Measurements from ENCODE around the gene ZC3H4. TPM values are rescaled to one million over a fixed set of nuclear protein-coding genes. Genes with fewer than 3 reads are reported as not detected.

Gene ZC3H4
- total RNA-seq, 1 experiment from 2014 or later, result 51.9 TPM

- no peaks in the 10 kb centered on the region for H3K9me3 ChIP-seq (ENCODE audit: insufficient read depth, low read depth)
- no peaks in the 10 kb centered on the region; the same call in 1 of the 2 replicates for H3F3A ChIP-seq (ENCODE audit: insufficient read depth, low read depth)
- H3K27me3 ChIP-seq (ENCODE audit: insufficient read depth, low read depth), result no peaks in the 10 kb centered on the region
- peaks cover 33% of the 10 kb centered on the region for H3K36me3 ChIP-seq (ENCODE audit: low read depth)
- peaks cover 15% of the 10 kb centered on the region for H3K79me2 ChIP-seq (ENCODE audit: low read depth)
- ChIA-PET CTCF (no interaction called here), POLR2A (ENCODE audit: unreplicated experiment) (no interaction called here)
- H2AFZ ChIP-seq, result no peak overlapping the region
- no peak overlapping the region for H3K27ac ChIP-seq
- no peaks in the 10 kb centered on the region; the same call in none of the 2 replicates for H4K20me1 ChIP-seq (ENCODE audit: insufficient read depth)
- TF ChIP-seq EZH2 (IDR thresholded peaks at IDR 0.05; ENCODE audit: low read depth), result no peak
- TF ChIP-seq CTCF (conservative IDR thresholded peaks at IDR 0.05), result no peak
- no peaks in the 10 kb centered on the region for H3K9me2 ChIP-seq (ENCODE audit: insufficient read depth)
- no TSS peak for BruUV-seq (replicated peaks)
- peaks cover under 1% of the 10 kb centered on the region; the same call in 1 of the 2 replicates for H3K4me1 ChIP-seq (replicated peaks; ENCODE audit: insufficient read depth)
- H3K4me3 ChIP-seq, result no peak overlapping the region
- no peak for DNase-seq
- intact Hi-C loops (cut with micrococcal nuclease; ENCODE audit: unreplicated experiment), result no loop called here
- no peak overlapping the region for H3K4me2 ChIP-seq
These were observed 23.7 kb downstream of the ZC3H4 start for GRCh38 chr19:47089767-47090350.

- Histone ChIP-seq H3K4me3 (no peak overlapping the region), H3K9me2 (ENCODE audit: insufficient read depth) (no peaks in the 10 kb centered on the region), H3K79me2 (ENCODE audit: low read depth) (no peaks in the 10 kb centered on the region), H2AFZ (no peak overlapping the region), H4K20me1 (ENCODE audit: insufficient read depth) (no peaks in the 10 kb centered on the region; the same call in 1 of the 2 replicates), H3K9me3 (ENCODE audit: insufficient read depth, low read depth) (no peaks in the 10 kb centered on the region), H3K4me2 (no peak overlapping the region), H3F3A (ENCODE audit: insufficient read depth, low read depth) (peaks cover 5% of the 10 kb centered on the region; the same call in 1 of the 2 replicates), H3K4me1 (replicated peaks; ENCODE audit: insufficient read depth) (no peaks in the 10 kb centered on the region), H3K27ac (no peak overlapping the region), H3K36me3 (ENCODE audit: low read depth) (peaks cover 31% of the 10 kb centered on the region), H3K27me3 (ENCODE audit: insufficient read depth, low read depth) (no peaks in the 10 kb centered on the region)
- no TSS peak for BruUV-seq (replicated peaks)
- ChIA-PET CTCF (no interaction called here), POLR2A (ENCODE audit: unreplicated experiment) (interaction anchor here (0.7 kb wide), 1 partner anchor 146 kb away, joined by 4 read pairs; no protein-coding TSS in a partner anchor)
- TF ChIP-seq CTCF (conservative IDR thresholded peaks at IDR 0.05) (no peak), EZH2 (IDR thresholded peaks at IDR 0.05; ENCODE audit: low read depth) (no peak)
- intact Hi-C loops (cut with micrococcal nuclease; ENCODE audit: unreplicated experiment), result no loop called here
- no peak for DNase-seq
These were observed 27.3 kb downstream of the ZC3H4 start for GRCh38 chr19:47086280-47086679.

- intact Hi-C loops (cut with micrococcal nuclease; ENCODE audit: unreplicated experiment), result no loop called here
- H3K9me2 ChIP-seq (ENCODE audit: insufficient read depth), result no peaks in the 10 kb centered on the region
- H3K27ac ChIP-seq, result no peak overlapping the region
- POLR2A ChIA-PET (ENCODE audit: unreplicated experiment), result no interaction called here
- no peak for DNase-seq
- H3K4me3 ChIP-seq, result no peak overlapping the region
- H3K27me3 ChIP-seq (ENCODE audit: insufficient read depth, low read depth), result no peaks in the 10 kb centered on the region
- no peak overlapping the region for H2AFZ ChIP-seq
- H4K20me1 ChIP-seq (ENCODE audit: insufficient read depth), result no peaks in the 10 kb centered on the region; the same call in 1 of the 2 replicates
- CTCF ChIA-PET, result interaction anchor here (0.5 to 0.6 kb wide), 2 partner anchors 70 to 165 kb away, joined by 3 to 6 read pairs; no protein-coding TSS in a partner anchor
- no peaks in the 10 kb centered on the region for H3K79me2 ChIP-seq (ENCODE audit: low read depth)
- peaks cover 18% of the 10 kb centered on the region; the same call in 1 of the 2 replicates for H3F3A ChIP-seq (ENCODE audit: insufficient read depth, low read depth)
- H3K36me3 ChIP-seq (ENCODE audit: low read depth), result peaks cover 20% of the 10 kb centered on the region
- peaks cover under 1% of the 10 kb centered on the region; the same call in 1 of the 2 replicates for H3K4me1 ChIP-seq (replicated peaks; ENCODE audit: insufficient read depth)
- TF ChIP-seq CTCF (conservative IDR thresholded peaks at IDR 0.05) (no peak), EZH2 (IDR thresholded peaks at IDR 0.05; ENCODE audit: low read depth) (no peak)
- no TSS peak for BruUV-seq (replicated peaks)
- H3K4me2 ChIP-seq, result no peak overlapping the region
- no peaks in the 10 kb centered on the region for H3K9me3 ChIP-seq (ENCODE audit: insufficient read depth, low read depth)
These were observed 28.6 kb downstream of the ZC3H4 start for GRCh38 chr19:47084879-47085439.

Measured in PC-9 (cell line).